Hepatocyte (in vitro differentiated cells): Measurements from ENCODE around the gene P4HA3. TPM values are rescaled to one million over a fixed set of nuclear protein-coding genes. Genes with fewer than 3 reads are reported as not detected.

Experiments
- DNase-seq: peaks from one replicate; pipeline ENCODE4 v3.0.0-alpha.2; 2016; ENCODE audit warnings: low spot score
- H2AFZ ChIP-seq: fragments of 200-600 bp; sonication (generic); 2 replicates; pipeline ENCODE4 v1.6.0; 2016; ENCODE audit warnings: antibody characterized with exemption, mild to moderate bottlenecking
- H3K27ac ChIP-seq: fragments of 200-600 bp; sonication (generic); 2 replicates; pipeline ENCODE4 v1.5.1; 2016; ENCODE audit warnings: mild to moderate bottlenecking
- H3K27me3 ChIP-seq: fragments of 200-600 bp; sonication (generic); 2 replicates; pipeline ENCODE4 v1.6.1; 2016
- H3K36me3 ChIP-seq: fragments of 200-600 bp; sonication (generic); replicated peaks from 2 replicates; pipeline ENCODE4 v1.5.1; 2016; ENCODE audit warnings: low read depth; ENCODE audit not compliant: insufficient read depth
- H3K4me1 ChIP-seq: fragments of 200-600 bp; sonication (generic); 2 replicates; pipeline ENCODE4 v1.5.1; 2016; ENCODE audit warnings: mild to moderate bottlenecking, moderate library complexity; ENCODE audit not compliant: insufficient read depth
- H3K4me2 ChIP-seq: fragments of 200-600 bp; sonication (generic); 2 replicates; pipeline ENCODE4 v1.6.0; 2016
- H3K4me3 ChIP-seq: fragments of 200-600 bp; sonication (generic); 2 replicates; pipeline ENCODE4 v1.5.1; 2016; ENCODE audit warnings: mild to moderate bottlenecking
- H3K79me2 ChIP-seq: fragments of 200-600 bp; sonication (generic); 2 replicates; pipeline ENCODE4 v1.6.0; 2017; ENCODE audit warnings: mild to moderate bottlenecking
- H3K9me2 ChIP-seq: fragments of 200-600 bp; sonication (generic); replicated peaks from 2 replicates; pipeline ENCODE4 v1.6.0; 2017; ENCODE audit warnings: mild to moderate bottlenecking; ENCODE audit not compliant: insufficient read depth
- H3K9me3 ChIP-seq: fragments of 200-600 bp; sonication (generic); 2 replicates; pipeline ENCODE4 v1.5.1; 2016; ENCODE audit warnings: low read depth, mild to moderate bottlenecking
- H4K20me1 ChIP-seq: fragments of 200-600 bp; sonication (generic); 2 replicates; pipeline ENCODE4 v1.6.0; 2016; ENCODE audit warnings: mild to moderate bottlenecking; ENCODE audit not compliant: insufficient read depth, poor library complexity, severe bottlenecking
- CTCF ChIP-seq: fragments of 200-600 bp; sonication (generic); IDR thresholded peaks from 2 replicates; pipeline ENCODE4 v1.5.1; 2016; ENCODE audit warnings: antibody characterized with exemption, mild to moderate bottlenecking; ENCODE audit not compliant: poor library complexity
- EZH2 ChIP-seq: fragments of 200-600 bp; sonication (generic); IDR thresholded peaks from 2 replicates; pipeline ENCODE4 v1.6.1; 2016; ENCODE audit warnings: antibody characterized with exemption, mild to moderate bottlenecking, borderline replicate concordance
- EZH2phosphoT487 ChIP-seq: fragments of 200-600 bp; sonication (generic); IDR thresholded peaks from one replicate; pipeline ENCODE4 v1.6.1; 2018; ENCODE audit warnings: antibody characterized with exemption, mild to moderate bottlenecking, low read depth, moderate library complexity; ENCODE audit not compliant: unreplicated experiment, severe bottlenecking
- WGBS: methylation state at CpG from one replicate; pipeline ENCODE4 v1.1.6; 2016; ENCODE audit warnings: low lambda C conversion rate; ENCODE audit errors: missing lambda C conversion rate; 5-methylcytosine and 5-hydroxymethylcytosine counted together
- polyA plus RNA-seq: library from polyadenylated mRNA; unstranded; fragments of >200 nt; fragmentation: Nextera tagmentation; extraction: Ambion mirVana; gene quantifications from 2 replicates; pipeline ENCODE4 v1.2.1, GENCODE V29; 2016
- total RNA-seq: library from RNA; depleted of rRNA; stranded (reverse); fragments of >200 nt; gene quantifications from 2 replicates; pipeline ENCODE4 v1.2.3, GENCODE V29; 2014

Gene P4HA3
- total and polyA plus RNA-seq, 2 experiments from 2014 or later = 1.3 to 2.3 TPM

- Histone ChIP-seq H3K36me3 (no peaks in the 10 kb centered on the region), H3K9me2 (no peaks in the 10 kb centered on the region), H3K79me2 (no peaks in the 10 kb centered on the region), H4K20me1 (no peaks in the 10 kb centered on the region), H2AFZ (no peak overlapping the region), H3K9me3 (no peaks in the 10 kb centered on the region), H3K4me3 (no peak overlapping the region), H3K4me1 (peaks cover 8% of the 10 kb centered on the region), H3K27ac (no peak overlapping the region), H3K4me2 (no peak overlapping the region), H3K27me3 (no peaks in the 10 kb centered on the region)
- TF ChIP-seq EZH2 (no peak), CTCF (no peak), EZH2phosphoT487 (no peak)
- 91% methylated on average over 2 of the region's 2 CpGs for WGBS
- no peak for DNase-seq
Observed at GRCh38 chr11:74276581-74276980, 34.9 kb downstream of the P4HA3 start.

GRCh38 chr11:74272276-74272675 lies 39.2 kb downstream of the P4HA3 start:
- no peaks in the 10 kb centered on the region for H3K9me2 ChIP-seq
- no peak overlapping the region for H3K27ac ChIP-seq
- no peaks in the 10 kb centered on the region for H3K36me3 ChIP-seq
- 96% methylated on average over 4 of the region's 4 CpGs for WGBS
- H3K4me3 ChIP-seq = no peak overlapping the region
- H3K4me2 ChIP-seq = no peak overlapping the region
- H3K27me3 ChIP-seq = no peaks in the 10 kb centered on the region
- H3K79me2 ChIP-seq = no peaks in the 10 kb centered on the region
- H2AFZ ChIP-seq = no peak overlapping the region
- H3K4me1 ChIP-seq = peaks cover under 1% of the 10 kb centered on the region
- no peaks in the 10 kb centered on the region for H3K9me3 ChIP-seq
- H4K20me1 ChIP-seq = no peaks in the 10 kb centered on the region
- no peak for TF ChIP-seq CTCF
- TF ChIP-seq EZH2 = no peak
- TF ChIP-seq EZH2phosphoT487 = no peak
- no peak for DNase-seq

GRCh38 chr11:74269161-74269811 lies 42.2 kb downstream of the P4HA3 start:
- Histone ChIP-seq H4K20me1 (no peaks in the 10 kb centered on the region), H3K79me2 (no peaks in the 10 kb centered on the region), H3K27ac (no peak overlapping the region), H3K4me1 (peaks cover 4% of the 10 kb centered on the region), H3K4me2 (no peak overlapping the region), H3K27me3 (no peaks in the 10 kb centered on the region), H3K4me3 (no peak overlapping the region), H3K9me2 (no peaks in the 10 kb centered on the region), H2AFZ (no peak overlapping the region), H3K36me3 (no peaks in the 10 kb centered on the region), H3K9me3 (no peaks in the 10 kb centered on the region)
- DNase-seq = peak; percentile 23
- 70% methylated on average over 11 of the region's 11 CpGs for WGBS
- TF ChIP-seq EZH2phosphoT487 (no peak), EZH2 (no peak)

- Histone ChIP-seq H3K36me3 (no peaks in the 10 kb centered on the region), H3K9me2 (no peaks in the 10 kb centered on the region), H2AFZ (no peak overlapping the region), H3K4me3 (no peak overlapping the region), H3K4me2 (no peak overlapping the region), H3K79me2 (no peaks in the 10 kb centered on the region), H3K9me3 (no peaks in the 10 kb centered on the region), H4K20me1 (no peaks in the 10 kb centered on the region), H3K27ac (no peak overlapping the region), H3K27me3 (no peaks in the 10 kb centered on the region), H3K4me1 (peaks cover 4% of the 10 kb centered on the region)
- TF ChIP-seq CTCF (no peak), EZH2 (no peak), EZH2phosphoT487 (no peak)
- no peak for DNase-seq
- 72% methylated on average over 4 of the region's 4 CpGs for WGBS
Observed at GRCh38 chr11:74268456-74268855, 43.0 kb downstream of the P4HA3 start.
